Measurements from ENCODE around the gene BUB3. TPM values are rescaled to one million over a fixed set of nuclear protein-coding genes. Genes with fewer than 3 reads are reported as not detected.
"Not testable (repeated sequence)": the region's sequence is repeated elsewhere in the genome, so short reads cannot be mapped to it uniquely, and the experiment has no call there.

Gene BUB3
- polyA plus RNA-seq, 1 donor (not counting 4 experiments of a cell fraction or from before 2014, with no cell fraction given): 162 TPM

DNA sequence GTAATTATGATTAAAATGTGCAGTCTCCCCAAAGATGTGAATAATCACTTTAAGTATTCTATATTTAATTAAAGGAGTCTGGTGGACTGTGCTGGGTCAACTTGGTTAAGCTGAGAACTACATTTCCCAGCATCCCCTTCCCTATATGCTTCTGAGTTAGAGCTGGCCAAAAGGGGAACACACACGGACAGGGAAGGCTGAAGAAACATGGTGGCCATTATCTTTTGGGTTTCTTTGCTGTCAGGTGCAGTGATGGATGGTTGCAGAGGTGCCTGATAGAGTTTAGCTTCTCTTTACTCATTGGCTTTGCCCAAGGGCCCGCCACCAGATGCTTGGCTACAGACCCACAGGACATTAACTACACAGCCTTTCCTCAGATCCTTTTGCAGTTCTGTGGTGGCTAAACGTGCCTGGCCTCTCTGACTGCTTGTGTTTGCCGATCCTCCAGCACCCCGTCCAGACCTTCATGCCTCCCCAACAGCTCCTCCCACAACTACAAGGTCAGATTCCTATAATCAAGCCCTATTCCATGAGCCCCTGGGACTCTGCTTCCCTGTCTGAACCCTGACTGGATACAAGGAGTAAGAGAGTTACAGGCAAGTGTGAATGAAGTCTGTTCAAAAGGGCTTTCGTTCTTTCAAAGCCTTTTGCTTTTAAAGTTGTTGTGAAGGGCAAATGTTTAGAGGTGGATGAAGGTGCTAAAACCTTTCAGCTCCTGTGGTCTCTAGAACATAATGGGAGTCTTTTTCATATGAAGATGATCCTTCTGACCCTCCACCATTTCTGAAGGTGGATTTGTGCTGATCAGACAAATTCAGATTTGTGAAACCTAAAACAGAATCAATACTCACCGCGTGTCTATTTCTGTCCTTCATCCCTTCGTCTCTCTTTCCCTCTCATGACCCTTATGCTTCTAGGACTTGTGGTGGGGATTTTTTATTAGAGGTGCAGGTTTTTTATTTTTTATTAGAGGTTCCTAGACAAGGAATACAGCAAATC lies 21.5 kb downstream of the BUB3 start:
- H3K36me3 ChIP-seq (ENCODE audit: control insufficient read depth in 2 of 2, extremely low read depth in 1 of 2, insufficient read depth in 2 of 2, low read length in 2 of 2): peaks cover 0 to 4% of the 10 kb centered on the region in 2 experiments
- H3K9me3 ChIP-seq (ENCODE audit: control insufficient read depth, low read depth, low read length): no peaks in the 10 kb centered on the region
- FAIRE-seq: no peak
- H3K27ac ChIP-seq (ENCODE audit: control insufficient read depth, insufficient read depth, low read length): no peak overlapping the region
- TF ChIP-seq EZH2 (IDR thresholded peaks at IDR 0.05; ENCODE audit: low read length) (no peak), CTCF (optimal IDR thresholded peaks at IDR 0.05 in 1 of 3, IDR thresholded peaks at IDR 0.05 in 1 of 3, conservative IDR thresholded peaks at IDR 0.05 in 1 of 3; ENCODE audit: extremely low read depth in 1 of 3, insufficient read depth in 2 of 3, low read length in 3 of 3) (no peak)
- H3K4me3 ChIP-seq (ENCODE audit: control insufficient read depth in 2 of 3, extremely low read depth in 1 of 3, insufficient read depth in 2 of 3, low read depth in 1 of 3, low read length in 3 of 3): no peak overlapping the region
- H3K9ac ChIP-seq (ENCODE audit: control insufficient read depth, extremely low read depth, insufficient read depth, low read length): no peak overlapping the region
- dilution Hi-C loops (cut with MboI; ENCODE audit: extremely low pct_ligation_motif_present, low sequenced_read_pairs): no loop called here
- H4K20me1 ChIP-seq (ENCODE audit: control insufficient read depth, extremely low read depth, insufficient read depth, low read length): no peaks in the 10 kb centered on the region
- H3K79me2 ChIP-seq (ENCODE audit: control insufficient read depth, insufficient read depth, low read length): no peaks in the 10 kb centered on the region
- no peaks in the 10 kb centered on the region for H3K4me1 ChIP-seq (ENCODE audit: control insufficient read depth, extremely low read depth, insufficient read depth, low read length)
- H3K9me1 ChIP-seq (ENCODE audit: control insufficient read depth, extremely low read depth, insufficient read depth, low read length): no peaks in the 10 kb centered on the region
- H3K27me3 ChIP-seq (ENCODE audit: control insufficient read depth, extremely low read depth, insufficient read depth, low read length): no peaks in the 10 kb centered on the region
- no peak overlapping the region for H2AFZ ChIP-seq (ENCODE audit: control insufficient read depth, low read length)
- H3K4me2 ChIP-seq (ENCODE audit: control insufficient read depth, extremely low read depth, insufficient read depth, low read depth, low read length): no peak overlapping the region
- no peak for DNase-seq (ENCODE audit: low read depth, low spot score)

GRCh38 chr10:123178390-123178789 lies 24.2 kb downstream of the BUB3 start:
- H3K79me2 ChIP-seq (ENCODE audit: control insufficient read depth, insufficient read depth, low read length); H3K4me2 ChIP-seq (ENCODE audit: control insufficient read depth, extremely low read depth, insufficient read depth, low read depth, low read length); H3K36me3 ChIP-seq (ENCODE audit: control insufficient read depth in 2 of 2, extremely low read depth in 1 of 2, insufficient read depth in 2 of 2, low read length in 2 of 2); DNase-seq (ENCODE audit: low read depth, low spot score); H3K9ac ChIP-seq (ENCODE audit: control insufficient read depth, extremely low read depth, insufficient read depth, low read length); H3K4me1 ChIP-seq (ENCODE audit: control insufficient read depth, extremely low read depth, insufficient read depth, low read length); H3K27ac ChIP-seq (ENCODE audit: control insufficient read depth, insufficient read depth, low read length); H3K9me3 ChIP-seq (ENCODE audit: control insufficient read depth, low read depth, low read length); dilution Hi-C loops (cut with MboI; ENCODE audit: extremely low pct_ligation_motif_present, low sequenced_read_pairs); FAIRE-seq; H4K20me1 ChIP-seq (ENCODE audit: control insufficient read depth, extremely low read depth, insufficient read depth, low read length); H3K4me3 ChIP-seq (ENCODE audit: control insufficient read depth in 2 of 3, extremely low read depth in 1 of 3, insufficient read depth in 2 of 3, low read depth in 1 of 3, low read length in 3 of 3); H3K9me1 ChIP-seq (ENCODE audit: control insufficient read depth, extremely low read depth, insufficient read depth, low read length); H3K27me3 ChIP-seq (ENCODE audit: control insufficient read depth, extremely low read depth, insufficient read depth, low read length); H2AFZ ChIP-seq (ENCODE audit: control insufficient read depth, low read length): not testable (repeated sequence)

All from keratinocyte (primary cell).